Measurements from ENCODE around the gene ZSWIM3.

Gene ZSWIM3

DNA sequence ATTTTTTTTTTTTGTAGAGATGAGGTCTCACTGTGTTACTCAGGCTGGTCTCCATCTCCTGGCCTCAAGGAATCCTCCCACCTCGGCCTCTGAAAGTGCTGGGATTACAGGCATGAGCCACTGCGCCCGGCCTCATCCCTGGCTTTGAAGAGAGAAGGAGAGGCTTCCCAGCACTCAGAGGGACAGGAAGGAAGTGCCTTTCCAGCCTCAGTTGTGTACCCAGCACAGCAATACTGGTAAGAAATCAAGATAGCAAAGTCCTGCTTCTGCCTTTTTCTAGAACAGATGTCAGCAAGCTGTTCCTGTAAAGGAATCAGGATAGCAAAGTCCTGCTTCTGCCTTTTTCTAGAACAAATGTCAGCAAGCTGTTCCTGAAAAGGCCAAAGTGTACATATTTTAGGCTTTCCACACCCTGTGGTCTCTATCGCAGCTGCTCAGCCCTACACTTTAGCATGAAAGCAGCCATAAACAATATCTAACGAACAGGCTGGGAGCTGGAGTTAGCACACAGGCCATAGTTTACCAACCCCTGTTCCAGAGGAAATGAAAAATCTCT, 60.8 kb downstream of the ZSWIM3 start:
- TF ChIP-seq, protein P1, sequence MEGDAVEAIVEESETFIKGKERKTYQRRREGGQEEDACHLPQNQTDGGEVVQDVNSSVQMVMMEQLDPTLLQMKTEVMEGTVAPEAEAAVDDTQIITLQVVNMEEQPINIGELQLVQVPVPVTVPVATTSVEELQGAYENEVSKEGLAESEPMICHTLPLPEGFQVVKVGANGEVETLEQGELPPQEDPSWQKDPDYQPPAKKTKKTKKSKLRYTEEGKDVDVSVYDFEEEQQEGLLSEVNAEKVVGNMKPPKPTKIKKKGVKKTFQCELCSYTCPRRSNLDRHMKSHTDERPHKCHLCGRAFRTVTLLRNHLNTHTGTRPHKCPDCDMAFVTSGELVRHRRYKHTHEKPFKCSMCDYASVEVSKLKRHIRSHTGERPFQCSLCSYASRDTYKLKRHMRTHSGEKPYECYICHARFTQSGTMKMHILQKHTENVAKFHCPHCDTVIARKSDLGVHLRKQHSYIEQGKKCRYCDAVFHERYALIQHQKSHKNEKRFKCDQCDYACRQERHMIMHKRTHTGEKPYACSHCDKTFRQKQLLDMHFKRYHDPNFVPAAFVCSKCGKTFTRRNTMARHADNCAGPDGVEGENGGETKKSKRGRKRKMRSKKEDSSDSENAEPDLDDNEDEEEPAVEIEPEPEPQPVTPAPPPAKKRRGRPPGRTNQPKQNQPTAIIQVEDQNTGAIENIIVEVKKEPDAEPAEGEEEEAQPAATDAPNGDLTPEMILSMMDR (conservative IDR thresholded peaks at IDR 0.05) = no peak
- no peak for TF ChIP-seq ZFX (IDR thresholded peaks at IDR 0.05)
- no peak overlapping the region for H3K27ac ChIP-seq

DNA sequence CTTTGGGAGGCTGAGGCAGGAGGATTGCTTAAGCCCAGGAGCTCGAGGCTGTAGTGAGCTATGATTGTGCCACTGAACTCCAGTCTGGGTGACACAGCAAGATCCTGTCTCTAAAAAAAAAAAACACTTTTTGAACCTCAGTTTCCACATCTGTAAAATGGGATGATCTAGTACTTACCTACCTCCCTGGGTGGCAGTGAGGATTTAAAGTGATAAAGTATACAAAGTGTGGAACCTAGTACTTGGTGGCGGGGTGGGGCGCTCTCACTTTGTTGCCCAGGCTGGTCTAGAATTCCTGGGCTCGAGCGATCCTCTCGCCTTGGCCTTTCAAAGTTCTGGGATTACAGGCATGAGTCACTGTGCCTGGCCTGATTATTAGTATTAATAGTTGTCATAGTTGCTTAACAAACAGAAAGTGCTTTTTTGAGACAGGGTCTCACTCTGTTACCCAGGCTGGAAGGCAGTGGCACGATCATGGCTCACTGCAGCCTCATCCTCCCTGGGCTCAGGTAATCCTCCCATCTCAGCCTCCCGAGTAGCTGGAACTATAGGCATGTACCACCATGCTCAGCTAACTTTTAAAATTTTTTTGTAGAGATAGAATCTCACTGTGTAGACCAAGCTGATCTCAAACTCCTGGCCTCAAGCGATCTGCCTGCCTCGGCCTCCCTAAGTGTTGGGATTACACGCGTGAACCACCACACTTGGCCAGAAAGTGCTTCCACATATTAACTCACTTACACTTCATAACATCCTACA, 61.5 kb downstream of the ZSWIM3 start:
- no peak overlapping the region for H3K27ac ChIP-seq
- no peak for TF ChIP-seq ZFX (IDR thresholded peaks at IDR 0.05)
- TF ChIP-seq, protein P1 (conservative IDR thresholded peaks at IDR 0.05) = no peak

DNA sequence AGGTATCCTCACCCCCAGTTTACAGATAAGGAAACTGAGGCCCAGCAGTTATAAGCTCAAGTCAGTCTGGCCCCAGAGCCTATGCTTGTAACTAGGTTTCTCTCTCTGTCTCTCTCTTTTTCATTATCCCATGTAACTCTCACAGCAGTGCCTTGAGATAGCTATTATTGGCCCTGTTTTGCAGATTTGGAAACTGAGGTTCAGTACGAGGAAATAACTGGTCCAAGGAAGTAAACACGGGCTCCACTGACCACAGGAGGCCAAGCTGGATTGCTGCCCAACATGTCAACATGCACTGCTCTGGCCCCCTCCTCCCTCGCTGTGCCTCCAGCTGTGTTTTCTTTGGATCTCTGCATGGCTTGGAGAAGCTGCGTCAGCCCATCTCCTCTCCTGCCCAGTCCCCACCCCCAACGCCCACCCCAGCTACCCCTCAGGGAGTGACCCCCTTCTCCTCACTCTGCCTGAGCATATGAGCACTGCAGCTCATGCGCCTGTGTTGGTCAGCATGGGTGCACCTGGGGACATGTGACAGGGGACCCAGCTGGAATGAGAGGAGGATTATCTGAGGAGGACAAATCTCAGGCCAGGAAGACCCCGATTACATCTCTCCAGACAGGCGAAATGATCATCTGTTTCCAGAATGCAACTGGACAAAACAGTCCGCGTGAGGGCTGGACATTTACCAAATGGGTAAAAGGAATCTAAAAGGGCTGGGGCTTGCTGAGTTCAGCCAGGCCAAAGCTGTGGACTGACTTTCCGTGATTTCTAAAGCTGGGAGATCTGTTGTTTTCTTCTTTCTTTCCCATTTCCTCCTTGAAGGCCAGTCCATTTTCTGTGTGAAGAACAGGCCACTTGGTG, 62.4 kb downstream of the ZSWIM3 start:
- TF ChIP-seq, protein P1 (conservative IDR thresholded peaks at IDR 0.05) = no peak
- TF ChIP-seq ZFX (IDR thresholded peaks at IDR 0.05) = no peak

DNA sequence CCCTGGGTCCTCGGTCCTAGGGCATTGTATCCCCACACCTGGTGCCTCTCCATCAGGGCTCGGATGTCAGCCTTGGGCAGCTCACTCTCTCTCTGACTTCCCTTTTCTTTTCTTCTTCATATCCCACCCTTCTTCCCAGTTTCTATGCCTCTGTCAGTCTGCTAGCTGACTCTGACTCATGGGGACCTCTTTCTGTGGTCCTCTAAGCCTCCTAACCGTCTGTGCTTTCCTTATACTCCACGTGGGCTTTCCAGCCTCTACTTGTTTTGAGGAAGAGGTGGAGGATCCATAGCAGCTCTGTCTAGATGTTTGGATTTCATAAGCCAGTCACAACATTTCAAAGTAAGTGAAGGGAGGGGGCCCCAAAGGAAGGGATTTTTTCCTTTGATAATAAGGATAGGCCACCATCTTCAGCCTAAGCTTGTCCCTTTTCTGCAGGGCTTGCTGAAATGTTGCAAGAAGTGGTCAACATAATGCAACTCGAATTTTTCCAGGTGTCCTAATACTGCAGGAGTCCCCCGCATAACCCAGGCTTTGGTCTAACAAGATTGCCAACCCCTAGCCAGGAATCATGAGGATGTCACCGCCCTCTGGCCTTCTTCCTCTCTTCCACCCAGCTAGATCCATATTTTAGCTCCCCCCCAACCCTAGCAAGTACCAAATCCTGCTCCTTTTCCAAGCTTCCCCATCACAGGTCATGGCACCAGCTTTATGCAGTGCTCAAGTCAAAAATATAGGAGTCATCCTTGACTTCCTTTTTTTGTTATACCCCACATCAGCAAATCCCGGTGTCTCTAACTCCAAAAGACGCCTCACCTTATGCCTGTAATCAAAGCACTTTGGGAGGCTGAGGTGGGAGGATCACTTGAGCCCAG, 63.3 kb downstream of the ZSWIM3 start:
- TF ChIP-seq, protein P1 (conservative IDR thresholded peaks at IDR 0.05) = no peak
- TF ChIP-seq ZFX (IDR thresholded peaks at IDR 0.05) = no peak
- H3K27ac ChIP-seq = no peak overlapping the region

More for the DNA sequence above, 62.4 kb downstream of the ZSWIM3 start:
- H3K27ac ChIP-seq = 0 out of 2 replicates have a peak overlapping the region, but pooled peaks have one; percentile 2

DNA sequence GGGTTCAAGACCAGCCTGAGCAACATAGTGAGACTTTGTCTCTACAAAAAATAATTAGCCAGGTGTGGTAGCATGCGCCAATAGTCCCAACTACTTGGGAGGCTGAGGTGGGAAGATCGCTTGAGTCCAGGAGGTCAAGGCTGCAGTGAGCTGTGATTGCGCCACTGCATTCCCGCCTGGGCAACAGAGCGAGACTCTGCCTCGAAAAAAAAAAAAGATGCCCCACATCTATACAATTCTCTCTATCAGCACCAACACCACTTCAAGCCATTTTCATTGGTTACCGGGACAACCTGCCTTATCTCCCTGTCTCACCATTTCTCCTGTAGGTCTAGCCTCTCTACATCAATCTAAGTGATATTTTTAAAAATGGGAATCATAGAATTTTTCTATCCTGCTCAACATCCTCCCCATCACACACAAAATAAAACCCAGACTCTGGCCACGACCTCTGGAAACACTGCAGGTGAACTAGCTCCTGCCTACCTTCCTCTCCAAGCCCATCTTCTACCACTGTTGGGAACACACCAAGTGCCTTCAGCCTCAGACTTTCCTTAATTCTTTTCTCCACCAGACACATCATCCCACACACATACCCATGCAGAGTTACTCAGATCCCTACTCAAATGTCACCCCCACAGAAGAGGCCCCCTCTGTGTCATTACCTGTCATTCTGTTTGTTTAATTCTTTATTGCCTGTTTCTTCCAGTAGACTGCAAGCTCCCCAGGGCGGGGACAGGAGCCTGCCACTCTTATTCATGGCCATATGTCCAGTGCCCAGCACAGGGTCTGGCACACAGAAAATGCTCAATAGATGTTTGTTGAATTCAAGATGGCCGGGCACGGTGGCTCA, 64.1 kb downstream of the ZSWIM3 start:
- TF ChIP-seq, protein P1 (conservative IDR thresholded peaks at IDR 0.05) = no peak
- TF ChIP-seq ZFX (IDR thresholded peaks at IDR 0.05) = no peak
- no peak overlapping the region for H3K27ac ChIP-seq

Measured in C4-2B (cell line).